ENCODE measurements around the gene MORN4. TPM values are rescaled to one million over a fixed set of nuclear protein-coding genes. Genes with fewer than 3 reads are reported as not detected.

The MORN4 gene
- total RNA-seq, 1 experiment from 2014 or later, result 11.9 TPM

DNA sequence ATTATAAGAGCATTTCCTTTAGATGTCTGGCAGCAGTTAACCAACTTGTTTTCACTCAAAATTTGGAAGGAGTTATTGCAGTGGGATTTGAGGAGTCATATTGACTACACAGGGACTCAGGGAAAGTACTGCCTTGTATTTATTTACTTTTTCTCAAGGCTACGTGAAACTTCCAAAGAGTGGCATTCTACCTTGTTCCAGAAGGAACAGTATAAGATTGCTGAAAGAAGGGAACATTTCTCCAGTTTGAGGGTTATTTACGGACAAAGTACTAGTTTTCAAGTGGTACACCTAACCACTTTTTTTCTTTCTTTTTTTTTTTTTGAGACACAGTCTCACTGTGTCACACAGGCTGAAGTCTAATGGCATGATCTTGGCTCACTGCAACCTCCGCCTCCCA, 5.1 kb downstream of the MORN4 start:
- Histone ChIP-seq H3K27ac (ENCODE audit: insufficient read length, low read depth, low read length) (no peak overlapping the region), H2AK5ac (ENCODE audit: insufficient read length, low read length) (no peak overlapping the region), H2BK15ac (ENCODE audit: low read depth, low read length) (no peak overlapping the region), H4K20me1 (ENCODE audit: control insufficient read depth, insufficient read depth, insufficient read length) (no peaks in the 10 kb centered on the region), H2BK12ac (ENCODE audit: insufficient read length, low read depth, low read length) (no peak overlapping the region), H2BK5ac (ENCODE audit: insufficient read length, low read length) (no peak overlapping the region), H3K9me3 (ENCODE audit: control insufficient read depth, low read depth, low read length) (no peaks in the 10 kb centered on the region), H2AFZ (ENCODE audit: low read length) (no peak overlapping the region), H4K8ac (replicated peaks; ENCODE audit: insufficient read length, low read depth, low read length) (no peak overlapping the region), H3K23ac (ENCODE audit: insufficient read length, low read depth, low read length) (no peak overlapping the region), H3T11ph (ENCODE audit: low read length) (no peak overlapping the region), H3K27me3 (ENCODE audit: insufficient read depth, low read length) (no peaks in the 10 kb centered on the region), H2BK120ac (ENCODE audit: low read depth, low read length, poor library complexity, severe bottlenecking) (no peak overlapping the region), H3K56ac (ENCODE audit: insufficient read length, low read depth, low read length) (no peak overlapping the region), H3K79me1 (ENCODE audit: insufficient read depth, low read depth, low read length, poor library complexity, severe bottlenecking) (no peaks in the 10 kb centered on the region), H4K5ac (ENCODE audit: insufficient read length, low read depth, low read length) (no peak overlapping the region), H3K14ac (ENCODE audit: insufficient read depth, low read length) (no peak overlapping the region), H3K4me1 (ENCODE audit: insufficient read depth, low read length) (no peaks in the 10 kb centered on the region), H2BK20ac (ENCODE audit: low read depth, low read length, poor library complexity, severe bottlenecking) (no peak overlapping the region), H3K9ac (ENCODE audit: extremely low read depth, insufficient read length, low read length) (no peak overlapping the region), H3K79me2 (ENCODE audit: insufficient read depth, low read length) (0 out of 2 replicates have a peak, but pooled peaks cover 3% of the 10 kb centered on the region), H3K18ac (ENCODE audit: insufficient read length, low read depth, low read length) (no peak overlapping the region), H3K4me2 (ENCODE audit: insufficient read depth, insufficient read length, low read length) (no peak overlapping the region), H4K91ac (ENCODE audit: insufficient read length, low read depth, low read length) (no peak overlapping the region), H3K4ac (ENCODE audit: low read depth, low read length) (no peak overlapping the region), H3K23me2 (ENCODE audit: insufficient read length, low read depth, low read length, poor library complexity, severe bottlenecking) (peaks cover 4% of the 10 kb centered on the region)
- no peaks in the 10 kb centered on the region; a peak in 1 of 5 replicates for H3K9me3 Mint-ChIP-seq
- TF ChIP-seq CTCF (conservative IDR thresholded peaks at IDR 0.05), result no peak
- H3K27me3 Mint-ChIP-seq (ENCODE audit: low read depth), result no peaks in the 10 kb centered on the region
- no peak for DNase-seq
- H3K4me1 Mint-ChIP-seq, result peaks cover 6 to 7% of the 10 kb centered on the region in 2 experiments
- no peak overlapping the region for H3K27ac Mint-ChIP-seq
- H3K4me3 Mint-ChIP-seq, result no peak overlapping the region
- no CpG with 5 or more reads among the region's 3 CpGs for WGBS (ENCODE audit: extremely low coverage, insufficient read length, low lambda C conversion rate)
- peaks cover 0 to 1% (median under 1%) of the 10 kb centered on the region in 3 experiments; a peak in 4 of 7 replicates for H3K36me3 Mint-ChIP-seq (ENCODE audit: insufficient read depth in 1 of 3, low read depth in 3 of 3)

Data from H9 (cell line).